ENCODE measurements around the gene TOR1B. TPM values are rescaled to one million over a fixed set of nuclear protein-coding genes. Genes with fewer than 3 reads are reported as not detected.
"Not testable (repeated sequence)": the region's sequence is repeated elsewhere in the genome, so short reads cannot be mapped to it uniquely, and the experiment has no call there.

The TOR1B gene
- total RNA-seq, 4 donors from 2014 or later, result 19.8 to 54.7 (median 44.5) TPM

DNA sequence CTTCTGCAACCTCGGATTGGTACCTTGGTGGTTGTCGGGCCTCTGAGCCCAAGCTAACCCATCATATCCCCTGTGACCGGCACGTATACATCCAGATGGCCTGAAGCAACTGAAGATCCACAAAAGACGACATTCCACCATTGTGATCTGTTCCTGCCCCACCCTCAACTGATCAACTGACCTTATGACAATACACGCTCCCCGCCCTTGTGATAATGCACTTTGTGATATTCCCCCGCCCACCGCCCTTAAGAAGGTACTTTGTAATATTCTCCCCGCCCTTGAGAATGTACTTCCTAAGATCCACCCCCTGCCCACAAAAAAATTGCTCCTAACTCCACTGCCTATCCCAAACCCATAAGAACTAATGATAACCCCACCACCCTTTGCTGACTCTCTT lies 16.5 kb upstream of the TOR1B start:
- Histone ChIP-seq H3K4me3 (no peak overlapping the region), H3K4me1 (no peaks in the 10 kb centered on the region), H3K27me3 (no peaks in the 10 kb centered on the region), H3K9me3 (no peaks in the 10 kb centered on the region), H3K27ac (no peak overlapping the region), H3K36me3 (no peaks in the 10 kb centered on the region)
- no peak for DNase-seq
- TF ChIP-seq, protein P1, sequence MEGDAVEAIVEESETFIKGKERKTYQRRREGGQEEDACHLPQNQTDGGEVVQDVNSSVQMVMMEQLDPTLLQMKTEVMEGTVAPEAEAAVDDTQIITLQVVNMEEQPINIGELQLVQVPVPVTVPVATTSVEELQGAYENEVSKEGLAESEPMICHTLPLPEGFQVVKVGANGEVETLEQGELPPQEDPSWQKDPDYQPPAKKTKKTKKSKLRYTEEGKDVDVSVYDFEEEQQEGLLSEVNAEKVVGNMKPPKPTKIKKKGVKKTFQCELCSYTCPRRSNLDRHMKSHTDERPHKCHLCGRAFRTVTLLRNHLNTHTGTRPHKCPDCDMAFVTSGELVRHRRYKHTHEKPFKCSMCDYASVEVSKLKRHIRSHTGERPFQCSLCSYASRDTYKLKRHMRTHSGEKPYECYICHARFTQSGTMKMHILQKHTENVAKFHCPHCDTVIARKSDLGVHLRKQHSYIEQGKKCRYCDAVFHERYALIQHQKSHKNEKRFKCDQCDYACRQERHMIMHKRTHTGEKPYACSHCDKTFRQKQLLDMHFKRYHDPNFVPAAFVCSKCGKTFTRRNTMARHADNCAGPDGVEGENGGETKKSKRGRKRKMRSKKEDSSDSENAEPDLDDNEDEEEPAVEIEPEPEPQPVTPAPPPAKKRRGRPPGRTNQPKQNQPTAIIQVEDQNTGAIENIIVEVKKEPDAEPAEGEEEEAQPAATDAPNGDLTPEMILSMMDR (IDR thresholded peaks at IDR 0.05), result no peak
- TF ChIP-seq POLR2A (IDR thresholded peaks at IDR 0.05), result no peak

DNA sequence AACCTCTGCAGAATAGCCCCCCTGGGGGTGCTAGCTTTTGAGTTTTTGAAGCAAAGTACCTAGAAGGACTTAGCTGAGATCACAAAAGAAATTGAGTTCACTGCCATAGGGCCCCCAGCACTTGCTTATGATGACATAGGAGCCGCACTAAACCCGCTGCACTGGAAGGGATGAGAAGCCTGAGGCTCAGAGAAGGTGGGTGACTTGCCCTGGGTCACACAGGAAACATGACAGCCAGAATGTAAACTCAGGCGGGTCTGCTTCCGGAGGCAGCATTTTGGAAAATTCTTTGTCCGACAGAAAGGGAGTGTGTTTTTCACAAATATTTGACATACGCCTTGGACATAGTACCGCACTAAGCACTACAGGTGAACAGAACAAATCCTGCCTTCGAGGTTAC lies 8.4 kb upstream of the TOR1B start:
- no peak overlapping the region for H3K4me3 ChIP-seq
- H3K4me1 ChIP-seq, result no peaks in the 10 kb centered on the region
- H3K27me3 ChIP-seq, result no peaks in the 10 kb centered on the region
- no peaks in the 10 kb centered on the region for H3K36me3 ChIP-seq
- H3K27ac ChIP-seq, result no peak overlapping the region
- no peaks in the 10 kb centered on the region for H3K9me3 ChIP-seq
- TF ChIP-seq, protein P1 (IDR thresholded peaks at IDR 0.05), result no peak
- TF ChIP-seq POLR2A (IDR thresholded peaks at IDR 0.05), result no peak
- no peak for DNase-seq

DNA sequence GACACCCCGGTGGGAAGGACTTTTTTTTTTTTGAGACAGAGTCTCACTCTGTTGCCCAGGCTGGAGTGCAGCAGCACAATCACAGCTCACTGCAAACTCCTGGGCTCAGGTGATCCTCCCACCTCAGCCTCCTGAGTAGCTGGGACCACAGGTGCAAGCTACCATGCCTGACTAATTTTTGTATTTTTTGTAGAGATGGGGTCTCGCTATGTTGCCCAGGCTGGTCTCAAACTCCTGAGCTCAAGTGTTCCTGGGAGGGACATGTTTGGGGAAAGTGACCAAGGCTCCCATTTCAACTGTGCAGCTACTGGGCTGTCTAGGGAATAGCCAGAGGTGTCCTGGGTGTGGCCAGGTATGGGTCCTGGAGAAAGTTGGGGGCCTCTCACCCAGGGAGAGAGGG lies 7.0 kb upstream of the TOR1B start:
- not testable (repeated sequence) for H3K9me3 ChIP-seq, H3K4me1 ChIP-seq, H3K27me3 ChIP-seq, DNase-seq, H3K4me3 ChIP-seq, H3K27ac ChIP-seq, H3K36me3 ChIP-seq

DNA sequence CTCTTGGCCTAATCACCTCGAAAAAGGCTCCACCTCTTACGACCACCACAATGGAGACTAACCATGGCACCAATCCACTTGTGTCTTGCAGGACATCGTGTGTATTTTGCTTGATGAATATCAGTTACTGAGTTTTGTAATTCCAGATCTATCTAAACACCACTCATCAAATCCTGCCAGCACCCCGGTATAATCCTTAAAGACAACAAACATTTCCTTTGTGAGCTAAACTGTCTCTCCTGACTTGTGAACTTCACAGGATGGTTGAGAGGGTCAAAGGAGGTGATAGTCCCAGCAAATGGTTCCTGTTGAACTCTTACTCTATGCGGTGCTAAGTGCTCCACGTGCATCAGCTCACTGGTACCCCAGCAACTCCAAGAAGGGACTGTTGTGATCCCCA lies 4.0 kb upstream of the TOR1B start:
- H3K27ac ChIP-seq, result no peak overlapping the region
- H3K4me1 ChIP-seq, result peaks cover 0 to 4% (median 2%) of the 10 kb centered on the region in 4 donors
- no peaks in the 10 kb centered on the region for H3K9me3 ChIP-seq
- H3K27me3 ChIP-seq, result no peaks in the 10 kb centered on the region
- no peaks in the 10 kb centered on the region for H3K36me3 ChIP-seq
- no peak overlapping the region for H3K4me3 ChIP-seq
- DNase-seq, result no peak
- TF ChIP-seq, protein P1 (IDR thresholded peaks at IDR 0.05), result no peak
- TF ChIP-seq POLR2A (IDR thresholded peaks at IDR 0.05), result no peak

DNA sequence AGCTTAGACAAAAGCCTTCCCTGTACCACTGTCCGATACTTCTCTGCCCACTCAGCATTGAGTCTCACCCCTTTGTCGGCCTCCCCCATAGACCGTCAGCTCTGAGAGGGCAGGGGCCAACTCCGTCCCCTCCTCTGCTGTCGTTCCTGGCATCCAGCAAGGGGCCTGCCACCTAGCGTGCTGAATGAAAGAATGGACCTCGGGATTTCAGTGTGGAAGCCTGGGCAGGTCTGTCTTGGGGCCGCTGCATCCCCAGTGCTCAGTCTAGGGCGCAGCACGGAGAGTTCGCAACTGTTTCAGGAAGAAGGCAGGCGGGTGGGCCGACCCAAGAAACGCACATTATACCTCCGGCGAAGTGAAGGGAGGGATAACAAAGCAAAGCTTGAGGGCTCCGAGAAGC lies 1.5 kb upstream of the TOR1B start:
- H3K4me3 ChIP-seq, result no peak overlapping the region
- H3K27ac ChIP-seq, result no peak overlapping the region
- TF ChIP-seq POLR2A (IDR thresholded peaks at IDR 0.05), result no peak
- TF ChIP-seq, protein P1 (IDR thresholded peaks at IDR 0.05), result no peak
- DNase-seq, result no peak
- no peaks in the 10 kb centered on the region for H3K36me3 ChIP-seq
- H3K9me3 ChIP-seq, result no peaks in the 10 kb centered on the region
- peaks cover 0 to 9% (median 3%) of the 10 kb centered on the region in 4 donors for H3K4me1 ChIP-seq
- H3K27me3 ChIP-seq, result no peaks in the 10 kb centered on the region

DNA sequence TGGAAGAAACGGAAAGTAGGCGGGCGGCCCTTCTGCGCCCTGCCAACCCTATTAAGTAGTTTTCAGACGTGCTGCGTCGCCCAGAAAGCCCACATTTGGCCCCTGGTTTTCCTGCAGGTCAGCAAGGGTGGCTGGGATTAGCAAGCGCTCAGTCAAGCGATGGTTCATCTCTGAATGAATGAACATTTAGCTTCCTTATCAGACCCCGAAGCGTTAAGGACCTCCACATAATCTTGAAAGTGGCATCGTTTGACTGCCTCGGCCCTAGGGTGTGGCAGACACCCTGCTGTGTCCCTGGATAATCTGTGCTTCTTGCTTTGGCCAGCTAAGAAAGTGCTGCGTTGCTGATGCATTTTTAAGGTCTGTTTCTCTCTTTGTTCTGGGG lies 684 bp downstream of the TOR1B start:
- H3K9me3 ChIP-seq, result no peaks in the 10 kb centered on the region
- peaks cover 0 to 16% (median 0%) of the 10 kb centered on the region in 3 donors for H3K36me3 ChIP-seq
- H3K4me1 ChIP-seq, result peaks cover 0 to 9% (median 3%) of the 10 kb centered on the region in 4 donors
- H3K27me3 ChIP-seq, result no peaks in the 10 kb centered on the region
- peak overlapping the region; percentile 82 to 95 (median 90) for H3K27ac ChIP-seq
- no peak for DNase-seq
- H3K4me3 ChIP-seq, result peak overlapping the region; percentile 85 to 100 (median 94)
- TF ChIP-seq, protein P1 (IDR thresholded peaks at IDR 0.05), result no peak
- TF ChIP-seq POLR2A (IDR thresholded peaks at IDR 0.05), result no peak
